ENCODE data around the gene IER3. TPM values are rescaled to one million over a fixed set of nuclear protein-coding genes. Genes with fewer than 3 reads are reported as not detected.

The IER3 gene
- total RNA-seq, 1 donor: 187 TPM

- TF ChIP-seq CTCF (IDR thresholded peaks at IDR 0.05; ENCODE audit: insufficient read depth, low read depth, low read length): no peak
- H3K4me3 ChIP-seq (ENCODE audit: low read depth, low read length): no peak overlapping the region
- no peak for DNase-seq (ENCODE audit: low read depth)
Observed at GRCh38 chr6:30738532-30738931, 5.8 kb downstream of the IER3 start.

- TF ChIP-seq CTCF (IDR thresholded peaks at IDR 0.05; ENCODE audit: insufficient read depth, low read depth, low read length): no peak
- no peak for DNase-seq (ENCODE audit: low read depth)
- no peak overlapping the region for H3K4me3 ChIP-seq (ENCODE audit: low read depth, low read length)
Observed at GRCh38 chr6:30735668-30736314, 8.6 kb downstream of the IER3 start.

GRCh38 chr6:30732237-30732943 lies 12.0 kb downstream of the IER3 start:
- no peak for DNase-seq (ENCODE audit: low read depth)
- H3K4me3 ChIP-seq (ENCODE audit: low read depth, low read length): no peak overlapping the region
- TF ChIP-seq CTCF (IDR thresholded peaks at IDR 0.05; ENCODE audit: insufficient read depth, low read depth, low read length): no peak

- DNase-seq (ENCODE audit: low read depth): no peak
- no peak overlapping the region for H3K4me3 ChIP-seq (ENCODE audit: low read depth, low read length)
- peak; percentile 39 for TF ChIP-seq CTCF (IDR thresholded peaks at IDR 0.05; ENCODE audit: insufficient read depth, low read depth, low read length)
Observed at GRCh38 chr6:30730601-30731435, 13.5 kb downstream of the IER3 start.

GRCh38 chr6:30727920-30728553 lies 16.3 kb downstream of the IER3 start:
- peak; percentile 58 for DNase-seq (ENCODE audit: low read depth)
- H3K4me3 ChIP-seq (ENCODE audit: low read depth, low read length): no peak overlapping the region
- peak; percentile 39 for TF ChIP-seq CTCF (IDR thresholded peaks at IDR 0.05; ENCODE audit: insufficient read depth, low read depth, low read length)

Measured in fibroblast of villous mesenchyme (primary cell).